COR-L47 (cell line): ENCODE data around the gene RNF227.

Source experiments
- DNase-seq: peaks from one replicate; lab custom pipeline; 2025; lab: John Stamatoyannopoulos, UW

The RNF227 gene

GRCh38 chr17:7889166-7889955 lies 26.7 kb downstream of the RNF227 start:
- DNase-seq, result peak; percentile 86

DNA sequence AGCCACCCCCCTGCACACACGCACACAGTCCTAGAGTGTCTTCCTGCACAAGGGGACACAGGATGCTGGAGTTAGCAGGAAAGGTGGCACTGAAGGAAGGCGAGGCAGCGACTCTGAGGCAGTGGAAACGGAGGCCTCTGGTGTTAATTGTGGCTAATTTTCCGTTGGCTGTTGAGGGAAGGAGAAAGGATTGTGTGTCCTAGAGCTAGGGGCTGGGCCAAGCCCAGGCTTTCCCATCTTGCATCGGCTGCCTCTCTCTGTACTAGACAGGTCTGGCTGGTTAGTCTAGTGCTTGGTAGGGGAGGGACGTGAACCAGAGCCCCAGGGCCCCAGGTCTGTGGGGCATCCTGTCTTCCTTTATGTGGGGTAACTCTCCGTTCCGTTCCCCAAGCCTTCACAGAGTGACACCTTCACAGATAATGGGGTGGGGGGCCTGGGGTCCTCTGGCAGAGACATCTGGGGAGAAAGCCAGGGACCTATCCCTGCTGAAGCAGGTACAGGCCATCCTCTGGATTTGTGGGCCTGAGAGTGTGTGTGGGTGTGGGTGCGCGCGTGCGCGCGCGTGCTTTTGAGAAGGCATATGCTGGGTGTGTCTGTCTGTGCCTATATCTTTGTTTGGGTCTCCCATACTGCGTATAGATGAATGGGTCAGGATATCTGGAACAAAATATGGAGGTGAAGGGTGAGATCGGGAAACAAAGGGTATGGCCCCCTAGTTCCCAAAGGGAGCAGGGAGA lies 27.7 kb downstream of the RNF227 start, which contains the start of gene CHD3:
TSS of gene CHD3 (plus strand) at position 606 of the 737 bp plus-strand sequence. CDS start 212 bp downstream, outside the sequence.
- DNase-seq, result no peak

- DNase-seq, result peak; percentile 76
Observed at GRCh38 chr17:7887482-7888183, 28.5 kb downstream of the RNF227 start.

DNA sequence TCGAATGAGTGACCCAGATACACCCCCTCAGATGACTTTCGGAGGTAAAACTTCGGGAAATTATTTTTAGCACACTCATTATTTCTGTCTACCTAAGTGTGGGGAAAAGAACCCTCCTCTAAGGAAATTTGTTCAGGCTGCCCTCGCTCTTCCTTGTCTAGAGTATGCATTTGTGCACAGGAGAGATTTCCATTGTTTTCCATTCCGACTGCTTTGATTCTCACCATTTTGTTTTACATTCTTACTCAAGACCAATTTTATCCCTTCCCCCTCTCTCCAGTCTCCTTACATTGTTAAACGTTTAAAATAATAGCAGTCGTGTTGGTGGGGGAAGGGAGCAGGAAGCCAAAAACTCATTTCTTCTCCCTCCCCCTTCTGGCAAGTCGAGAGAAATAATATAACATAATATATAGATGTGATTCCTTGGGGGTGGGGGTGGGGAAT lies 29.0 kb downstream of the RNF227 start:
- DNase-seq, result no peak

- DNase-seq, result no peak
Observed at GRCh38 chr17:7886227-7887037, 29.7 kb downstream of the RNF227 start.

- no peak for DNase-seq
Observed at GRCh38 chr17:7885367-7886226, 30.5 kb downstream of the RNF227 start.

GRCh38 chr17:7884581-7885366 lies 31.3 kb downstream of the RNF227 start:
- no peak for DNase-seq

DNA sequence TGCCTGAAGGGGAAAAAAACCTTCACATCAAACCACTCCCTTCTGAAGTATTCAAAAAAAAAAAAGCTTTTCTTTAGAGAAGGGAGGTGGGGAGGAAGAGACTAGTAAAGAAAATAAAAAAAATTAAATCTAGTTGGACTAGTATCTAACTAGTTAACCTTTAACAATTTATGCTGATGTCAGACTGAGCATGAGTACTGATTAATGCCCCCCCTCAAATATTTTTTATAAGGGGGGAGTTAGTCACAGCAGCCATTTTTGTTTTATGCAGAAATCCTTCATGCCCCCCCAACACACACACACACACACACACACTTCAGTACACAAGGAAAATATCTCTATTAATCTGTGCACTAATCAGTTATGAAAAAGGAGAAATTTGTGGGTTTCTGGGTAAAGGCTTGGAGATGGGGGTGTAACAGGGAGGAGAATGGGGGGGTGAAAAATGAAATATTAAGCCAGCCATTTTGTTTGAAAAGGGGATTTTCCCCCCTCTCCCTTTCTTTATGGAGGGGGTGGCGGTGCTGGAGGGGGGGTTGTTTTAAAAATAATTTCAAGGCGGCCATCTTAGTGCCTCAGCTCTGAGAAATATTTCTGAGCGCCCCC lies 32.2 kb downstream of the RNF227 start:
- DNase-seq, result no peak

DNA sequence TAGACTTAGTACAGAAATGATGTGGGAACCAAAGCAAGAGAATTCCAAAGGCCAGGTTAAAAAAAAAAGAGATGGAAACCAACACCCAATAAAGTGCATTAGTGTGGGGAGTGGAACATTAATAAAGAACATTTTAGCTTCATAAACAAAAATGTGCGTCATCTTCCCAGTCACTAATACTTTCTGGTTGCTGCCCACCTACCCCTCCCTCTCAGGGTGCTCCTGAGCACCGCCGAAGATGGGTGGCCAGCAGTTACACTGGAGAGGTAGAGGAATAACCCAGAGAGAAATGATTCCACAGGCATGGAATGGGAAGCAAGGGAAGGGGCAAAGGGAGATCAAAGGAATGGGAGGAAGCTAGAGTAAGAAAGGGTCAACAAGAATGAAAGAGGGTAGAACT lies 33.5 kb downstream of the RNF227 start:
- no peak for DNase-seq

DNA sequence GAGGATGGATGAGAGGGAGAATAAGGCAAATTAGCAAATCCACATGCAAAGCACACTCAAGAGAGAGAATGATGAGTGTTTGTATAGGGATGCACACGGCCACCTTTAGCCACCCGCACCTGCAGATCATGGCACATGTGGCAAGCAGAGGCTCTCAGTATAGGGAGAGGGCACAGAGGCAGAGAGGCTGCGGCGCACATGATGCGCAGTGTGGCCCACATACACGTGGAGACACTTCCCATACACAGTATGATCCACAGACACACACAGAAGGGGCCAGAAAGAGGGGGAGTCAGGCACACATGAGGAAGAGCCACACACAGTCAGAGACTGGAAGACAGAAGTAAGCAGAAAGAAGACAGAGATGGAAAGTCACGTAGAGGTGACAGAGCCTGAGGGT lies 34.0 kb downstream of the RNF227 start:
- no peak for DNase-seq

DNA sequence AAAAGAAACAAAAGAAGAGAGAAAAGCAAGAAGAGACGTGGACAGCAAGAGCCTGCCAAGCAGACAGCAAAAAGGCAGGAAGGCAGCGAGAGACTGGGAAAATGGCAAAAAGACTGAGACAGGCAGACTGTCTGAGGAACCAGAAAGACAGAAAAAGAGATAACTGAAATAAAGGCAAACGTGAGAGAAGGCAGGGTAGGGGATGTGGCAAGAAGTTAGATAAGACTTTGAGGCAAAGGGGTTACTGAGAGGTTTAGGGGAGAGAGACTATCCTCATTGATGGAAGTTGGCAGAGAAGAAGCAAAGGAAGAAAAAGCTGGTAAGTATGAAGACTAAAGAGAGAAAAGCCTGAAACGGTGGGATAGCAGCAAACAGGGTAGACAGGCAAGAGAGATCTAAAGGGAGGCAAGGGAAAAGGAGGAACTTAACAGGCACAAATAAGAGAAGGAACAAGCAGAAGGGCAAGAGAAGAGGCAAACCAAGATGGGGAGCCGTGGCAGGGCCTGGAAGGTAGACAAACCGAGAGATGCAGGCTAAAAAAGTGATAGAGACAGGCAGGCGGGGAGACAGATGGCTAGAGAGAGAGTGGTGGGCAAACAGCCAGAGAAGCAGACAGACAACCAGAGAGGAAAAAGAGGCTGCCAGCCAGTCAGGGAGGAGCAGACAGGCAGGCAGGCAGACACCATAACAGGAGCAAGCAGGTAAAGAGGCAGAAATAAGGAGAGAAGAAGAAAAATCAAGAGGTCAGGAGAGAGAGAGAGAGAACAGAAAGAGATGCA lies 34.6 kb downstream of the RNF227 start:
- no peak for DNase-seq

DNA sequence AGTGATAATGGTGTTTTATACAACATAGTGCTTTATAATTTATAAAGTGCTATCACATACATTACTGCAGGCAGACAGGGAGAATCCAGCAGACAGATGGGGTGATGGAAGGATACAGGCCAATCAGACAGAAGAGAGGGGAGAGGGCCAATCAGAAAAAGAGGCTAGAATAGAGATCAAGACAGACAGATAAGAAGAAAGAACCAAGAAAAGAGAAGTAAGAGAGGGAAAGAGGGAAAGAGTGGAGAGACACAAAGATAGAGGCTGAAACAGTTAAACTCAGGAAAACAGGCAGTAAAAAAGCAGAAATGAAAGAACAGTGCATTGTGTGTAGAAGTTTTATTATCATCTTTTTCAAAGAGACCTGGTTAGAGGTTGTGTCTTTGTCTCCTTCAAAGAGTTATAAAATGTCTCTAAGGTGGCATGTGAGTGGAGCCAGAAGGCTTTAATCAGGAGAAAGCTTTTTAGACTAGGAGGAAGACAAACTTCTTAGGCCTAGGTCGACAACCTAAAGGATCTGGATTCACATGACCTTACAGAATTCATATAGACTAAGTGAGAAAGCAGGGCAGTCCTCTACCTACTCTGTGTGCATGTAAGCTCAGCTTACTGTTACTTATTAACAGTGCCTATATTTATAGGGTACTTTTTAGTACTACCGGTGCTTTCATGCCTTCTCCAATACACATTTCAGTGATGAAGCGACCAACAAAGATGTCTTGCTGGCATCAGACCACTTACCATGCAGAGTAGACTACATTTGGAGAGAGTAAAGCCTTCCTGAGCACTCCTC lies 35.8 kb downstream of the RNF227 start:
- no peak for DNase-seq

DNA sequence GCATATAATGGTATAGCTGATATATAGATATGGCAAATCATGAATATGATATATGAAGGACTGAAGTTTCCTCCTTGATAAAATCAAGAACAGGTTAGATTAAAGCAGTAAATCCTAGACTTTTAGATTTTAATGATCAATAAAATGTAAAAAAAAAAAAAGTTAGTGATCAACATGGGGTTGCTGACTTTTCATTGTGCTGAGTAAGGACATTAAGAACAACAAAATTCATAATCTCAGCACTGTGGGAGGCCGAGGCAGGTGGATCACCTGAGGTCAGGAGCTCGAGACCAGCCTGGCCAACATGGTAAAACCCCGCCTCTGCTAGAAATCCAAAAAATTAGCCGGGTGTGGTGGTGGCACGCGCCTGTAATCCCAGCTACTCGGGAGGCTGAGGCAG lies 37.9 kb downstream of the RNF227 start:
- no peak for DNase-seq

DNA sequence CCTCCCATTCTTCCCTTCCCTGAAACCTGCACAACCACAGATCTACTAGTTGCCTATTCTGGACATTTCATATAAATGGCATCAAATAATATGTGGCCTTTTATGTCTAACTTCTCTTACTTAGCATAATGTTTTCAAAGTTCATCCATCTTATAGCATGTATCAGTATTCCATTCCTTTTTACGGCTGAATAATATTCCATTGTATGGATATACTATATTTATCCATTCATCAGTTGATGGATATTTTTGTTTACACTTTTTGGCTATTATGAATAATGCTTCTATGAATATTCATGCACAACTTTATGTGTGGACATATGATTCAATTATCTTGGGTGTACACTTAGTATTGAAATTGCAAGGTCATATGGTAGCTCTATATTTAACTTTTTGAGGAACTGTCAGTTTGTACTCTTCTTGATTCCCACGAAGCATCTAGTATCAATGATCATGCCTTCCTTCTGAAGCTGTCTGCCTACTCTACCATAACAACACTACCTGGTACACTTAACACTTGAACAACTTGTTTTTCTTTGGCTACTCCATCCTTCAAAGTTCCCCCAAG lies 40.2 kb downstream of the RNF227 start:
- DNase-seq, result no peak

DNA sequence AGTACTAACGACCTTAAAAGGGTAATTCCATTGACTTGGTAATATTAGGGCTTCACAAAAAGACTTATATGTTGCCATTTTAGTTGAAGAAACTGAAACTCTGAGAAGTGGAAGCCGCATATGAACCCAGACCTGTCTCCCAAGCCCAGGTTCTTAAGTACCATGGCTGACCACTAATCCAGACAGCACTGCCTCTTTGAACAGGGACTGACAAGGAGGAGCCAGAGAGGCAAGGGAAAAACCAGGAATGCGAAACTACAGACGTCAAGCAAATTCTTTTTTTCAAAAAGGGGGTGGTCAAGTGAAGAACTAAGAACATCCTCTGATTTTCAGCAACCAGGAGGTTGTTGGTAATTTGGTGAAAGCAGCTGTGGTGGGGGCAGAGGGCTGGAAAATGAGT lies 43.0 kb downstream of the RNF227 start:
- DNase-seq, result no peak

DNA sequence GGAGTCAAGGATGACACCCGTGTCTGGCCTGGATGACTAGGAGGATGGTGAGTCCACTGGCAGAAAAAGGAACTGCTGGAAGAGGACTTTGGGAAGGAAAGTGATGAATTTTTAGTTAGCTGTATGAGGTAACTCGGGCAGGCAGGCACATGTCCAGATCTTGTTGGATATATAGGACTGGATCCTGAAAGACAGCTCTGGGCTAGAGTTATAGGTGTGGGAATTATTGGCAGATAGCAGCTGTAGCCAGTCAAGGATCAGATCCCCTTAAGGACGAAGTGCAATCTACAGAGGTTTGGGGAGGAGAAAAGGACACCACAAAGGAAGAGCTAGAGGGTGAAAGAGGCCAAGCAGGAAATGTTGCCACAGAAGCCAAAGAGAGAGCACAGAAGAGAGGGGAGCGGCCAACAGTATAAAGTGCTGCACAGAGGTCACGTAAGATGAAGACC lies 48.2 kb downstream of the RNF227 start:
- no peak for DNase-seq

GRCh38 chr17:7864995-7865650 lies 51.0 kb downstream of the RNF227 start:
- DNase-seq, result no peak
